Ovary (tissue), 9 donors: ENCODE measurements around the gene GOLGA8J. TPM values are rescaled to one million over a fixed set of nuclear protein-coding genes. Genes with fewer than 3 reads are reported as not detected.
"Not testable (repeated sequence)": the region's sequence is repeated elsewhere in the genome, so short reads cannot be mapped to it uniquely, and the experiment has no call there.

Experiments
- DNase-seq, 5 donors: peaks; one replicate each; pipeline ENCODE4 v3.0.0-alpha.2; 2019 to 2020
- H3K27ac ChIP-seq, 2 donors: fragments of 200-600 bp; one replicate each; pipeline versions ENCODE4 v1.5.1 to v1.8.0; 2019 to 2022
- H3K27me3 ChIP-seq: fragments of 200-600 bp; one replicate; pipeline ENCODE4 v1.8.0; 2022
- H3K36me3 ChIP-seq: fragments of 200-600 bp; sonication (generic); one replicate; pipeline ENCODE4 v1.5.1; 2019
- H3K4me1 ChIP-seq: one replicate; pipeline ENCODE4 v1.8.1; 2013; ENCODE audit warnings: mild to moderate bottlenecking, moderate library complexity; ENCODE audit not compliant: insufficient read depth
- H3K4me3 ChIP-seq: fragments of 200-600 bp; sonication (generic); one replicate; pipeline ENCODE4 v1.5.1; 2017
- H3K9me3 ChIP-seq, 2 donors: fragments of 200-600 bp in 1 of 2; sonication (generic) in 1 of 2; one replicate each; pipeline versions ENCODE4 v1.5.1 to v1.8.1; 2013 to 2019; ENCODE audit warnings: mild to moderate bottlenecking in 1 of 2, moderate library complexity in 1 of 2
- CTCF ChIP-seq, 3 donors: fragments of 450-650 bp in 2 of 3; fragments of 200-600 bp in 1 of 3; IDR thresholded peaks; one replicate each; pipeline versions ENCODE4 v1.5.1 to v1.8.0; 2016 to 2022; ENCODE audit warnings: antibody characterized with exemption in 3 of 3, mild to moderate bottlenecking in 1 of 3
- EP300 ChIP-seq: sonication (generic); formaldehyde crosslinking; IDR thresholded peaks from one replicate; pipeline ENCODE4 v1.6.1; 2017; ENCODE audit warnings: antibody characterized with exemption
- POLR2A ChIP-seq: fragments of 450-650 bp; IDR thresholded peaks from one replicate; pipeline ENCODE4 v1.6.1; 2017; ENCODE audit warnings: antibody characterized with exemption, mild to moderate bottlenecking, moderate library complexity
- WGBS, 3 donors: extraction: QIAGEN DNeasy Blood & Tissue Kit in 1 of 3; methylation state at CpG; one replicate each; pipeline versions ENCODE4 v1.1.5 to v1.1.7; 2013 to 2017; 5-methylcytosine and 5-hydroxymethylcytosine counted together
- intact Hi-C, 4 donors: fragments of 100-400 bp; cut with DNase I; formaldehyde crosslinking; loops; one replicate each; pipeline versions ENCODE4 v1.11.0 to v1.15.1; 2022 to 2023
- polyA plus RNA-seq, 2 donors: library from polyadenylated mRNA; stranded (reverse); fragments of 200-250 nt in 1 of 2; fragments of 350-450 nt in 1 of 2; fragmentation: Illumina TruSeq in 1 of 2; extraction: RNeasy Lipid Tissue Mini Kit (QIAGEN cat#74804) in 1 of 2; gene quantifications; one replicate each; pipeline ENCODE4 v1.2.3, GENCODE V29; 2013 to 2014
- total RNA-seq, 7 donors: library from RNA; depleted of rRNA in 2 of 7; stranded (reverse); fragments of >200 nt in 2 of 7; fragmentation: NEBNext Ultra II Directional in 3 of 7; extraction: Animal tissue kit (Norgen Biotek cat#: 25700) in 3 of 7; gene quantifications; one replicate each; pipeline versions ENCODE4 v1.1.0 to v1.2.4, GENCODE V29; 2016 to 2023
- donor health status: DM: no; HTN: no; CAD: no; lungs with moderate emphysema.
- donor health status: DM: no; HTN: no; CAD: no.
- donor health status: Bipolar disorder and iron deficiency.
- donor health status: DM: yes; HTN: yes; CAD: no.
- donor health status: DM: no; HTN: no; CAD: no.
- donor health status: DM: yes; HTN: yes; CAD: no.

GOLGA8J gene
- total and polyA plus RNA-seq, 9 donors, result 0.72 TPM; not detected in 8

- Histone ChIP-seq H3K27me3 (no peaks in the 10 kb centered on the region), H3K9me3 (no peaks in the 10 kb centered on the region), H3K27ac (no peak overlapping the region), H3K4me3 (no peak overlapping the region), H3K4me1 (peaks cover 7% of the 10 kb centered on the region), H3K36me3 (no peaks in the 10 kb centered on the region)
- no peak for TF ChIP-seq POLR2A
- TF ChIP-seq CTCF (IDR thresholded peaks at IDR 0.05), result no peak
- TF ChIP-seq EP300, result no peak
- WGBS, 3 donors, result 90 to 93% (median 91%) methylated on average over 7 of the region's 7 CpGs
- DNase-seq, result no peak
- intact Hi-C loops, result no loop called here
These were observed 14.4 kb upstream of the GOLGA8J start for GRCh38 chr15:30068326-30068725.

- no peaks in the 10 kb centered on the region for H3K4me1 ChIP-seq
- H3K27me3 ChIP-seq, result no peaks in the 10 kb centered on the region
- H3K36me3 ChIP-seq, result no peaks in the 10 kb centered on the region
- no peak for DNase-seq
- H3K4me3 ChIP-seq, result no peak overlapping the region
- intact Hi-C loops, result loop anchor here in 2 of 4 donors (10.0 kb wide), 1 partner anchor 328 kb away; no protein-coding TSS in a partner anchor
- 49 to 55% (median 54%) methylated on average over 7 of the region's 7 CpGs for WGBS, 3 donors
- H3K9me3 ChIP-seq, result no peaks in the 10 kb centered on the region
- TF ChIP-seq EP300, result no peak
- no peak for TF ChIP-seq POLR2A
- no peak for TF ChIP-seq CTCF (IDR thresholded peaks at IDR 0.05)
- H3K27ac ChIP-seq, result no peak overlapping the region
These were observed 10.1 kb upstream of the GOLGA8J start for GRCh38 chr15:30072630-30073029.

GRCh38 chr15:30073915-30074314 is 8.8 kb upstream of the GOLGA8J start:
- WGBS, 3 donors, result 84 to 90% (median 87%) methylated on average over 4 of the region's 4 CpGs
- H3K27me3 ChIP-seq, result no peaks in the 10 kb centered on the region
- TF ChIP-seq POLR2A, result no peak
- TF ChIP-seq CTCF (IDR thresholded peaks at IDR 0.05), result no peak
- TF ChIP-seq EP300, result no peak
- no peak overlapping the region for H3K27ac ChIP-seq
- DNase-seq, result no peak
- no peak overlapping the region for H3K4me3 ChIP-seq
- H3K36me3 ChIP-seq, result no peaks in the 10 kb centered on the region
- H3K9me3 ChIP-seq, result no peaks in the 10 kb centered on the region
- intact Hi-C loops, result loop anchor here in 2 of 4 donors (10.0 kb wide), 1 partner anchor 329 kb away; no protein-coding TSS in a partner anchor
- no peaks in the 10 kb centered on the region for H3K4me1 ChIP-seq

GRCh38 chr15:30080816-30081215 is 1.9 kb upstream of the GOLGA8J start:
- DNase-seq, intact Hi-C loops, H3K4me3 ChIP-seq, H3K4me1 ChIP-seq, H3K9me3 ChIP-seq, H3K36me3 ChIP-seq, H3K27ac ChIP-seq, H3K27me3 ChIP-seq: not testable (repeated sequence)
- 16 to 43% (median 23%) methylated on average over 5 of the region's 5 CpGs for WGBS, 3 donors

- H3K4me1 ChIP-seq, H3K9me3 ChIP-seq, DNase-seq, H3K4me3 ChIP-seq, H3K27me3 ChIP-seq, intact Hi-C loops, H3K27ac ChIP-seq, H3K36me3 ChIP-seq: not testable (repeated sequence)
- no CpG with 5 or more reads among the region's 8 CpGs for WGBS, 3 donors
These were observed 15.1 kb downstream of the GOLGA8J start for GRCh38 chr15:30097827-30098226.

GRCh38 chr15:30102890-30103289 is 20.1 kb downstream of the GOLGA8J start:
- H3K4me3 ChIP-seq, intact Hi-C loops, H3K27ac ChIP-seq, DNase-seq, H3K27me3 ChIP-seq, H3K4me1 ChIP-seq, H3K9me3 ChIP-seq, H3K36me3 ChIP-seq: not testable (repeated sequence)
- no CpG with 5 or more reads among the region's 12 CpGs for WGBS, 3 donors

- H3K27me3 ChIP-seq, H3K27ac ChIP-seq, DNase-seq, H3K4me3 ChIP-seq, H3K4me1 ChIP-seq, H3K36me3 ChIP-seq, intact Hi-C loops, H3K9me3 ChIP-seq: not testable (repeated sequence)
- WGBS, 3 donors, result 1 to 29% (median 3%) methylated on average over 4 to 16 of the region's 42 CpGs
These were observed 21.3 kb downstream of the GOLGA8J start for GRCh38 chr15:30103941-30104507.

- H3K36me3 ChIP-seq, H3K4me1 ChIP-seq, H3K4me3 ChIP-seq, intact Hi-C loops, H3K27me3 ChIP-seq, DNase-seq, H3K27ac ChIP-seq, H3K9me3 ChIP-seq: not testable (repeated sequence)
- no CpG with 5 or more reads among the region's 4 CpGs for WGBS, 3 donors
These were observed 27.8 kb downstream of the GOLGA8J start for GRCh38 chr15:30110591-30110990.

GRCh38 chr15:30130066-30130465 is 47.3 kb downstream of the GOLGA8J start:
- H3K4me3 ChIP-seq, intact Hi-C loops, H3K27ac ChIP-seq, DNase-seq, H3K36me3 ChIP-seq, H3K9me3 ChIP-seq, H3K27me3 ChIP-seq, H3K4me1 ChIP-seq: not testable (repeated sequence)
- 0 to 7% (median 0%) methylated on average over 1 of the region's 2 CpGs for WGBS, 3 donors
